Measurements from ENCODE around the gene NTHL1. TPM values are rescaled to one million over a fixed set of nuclear protein-coding genes. Genes with fewer than 3 reads are reported as not detected.

The NTHL1 gene
- total and polyA plus RNA-seq, 2 donors (not counting 3 experiments of a cell fraction or from before 2014, with no cell fraction given), result 39.8 to 65.8 TPM

GRCh38 chr16:2060346-2060745 lies 12.7 kb upstream of the NTHL1 start:
- POLR2A ChIA-PET, result no interaction called here

More at GRCh38 chr16:2060346-2060745, 12.7 kb upstream of the NTHL1 start:
- FAIRE-seq (no peak), DNase-seq (ENCODE audit: low read depth, low spot score) (no peak)
- H3K4me3 ChIP-seq (replicated peaks in 1 of 3; ENCODE audit: insufficient read depth in 1 of 3, low read depth in 1 of 3, low read length in 3 of 3), result no peak overlapping the region
- no peak overlapping the region for H2AFZ ChIP-seq (ENCODE audit: low read depth, low read length)
- no peak overlapping the region for H3K27ac ChIP-seq (ENCODE audit: insufficient read depth, low read depth, low read length)
- H3K9ac ChIP-seq (replicated peaks; ENCODE audit: extremely low read depth, insufficient read depth, low read length), result no peak overlapping the region
- H3K9me3 ChIP-seq (replicated peaks; ENCODE audit: control insufficient read depth, insufficient read depth, low read length), result no peaks in the 10 kb centered on the region
- no peaks in the 10 kb centered on the region for H3K9me1 ChIP-seq (replicated peaks; ENCODE audit: control insufficient read depth, extremely low read depth, insufficient read depth, low read length)
- BruUV-seq (replicated peaks), result no TSS peak
- CTCF ChIA-PET, result interaction anchor here (0.6 to 1.3 kb wide), 2 partner anchors 38 to 56 kb away, joined by 3 read pairs; no protein-coding TSS in a partner anchor
- dilution Hi-C loops (cut with MboI; ENCODE audit: extremely low pct_ligation_motif_present, low sequenced_read_pairs) (no loop called here), intact Hi-C loops (cut with micrococcal nuclease) (no loop called here)
- H3K79me2 ChIP-seq (ENCODE audit: control insufficient read depth, insufficient read depth, low read length), result no peaks in the 10 kb centered on the region
- no peak overlapping the region for H3K4me2 ChIP-seq (ENCODE audit: insufficient read depth, low read length)
- peaks cover 0 to 48% of the 10 kb centered on the region in 2 experiments for H3K36me3 ChIP-seq (ENCODE audit: control insufficient read depth in 2 of 2, extremely low read depth in 1 of 2, insufficient read depth in 2 of 2, low read length in 2 of 2)
- no peaks in the 10 kb centered on the region for H3K4me1 ChIP-seq (ENCODE audit: control insufficient read depth, extremely low read depth, insufficient read depth, low read length)
- TF ChIP-seq POLR2A (IDR thresholded peaks at IDR 0.05; ENCODE audit: low read depth, low read length) (no peak), MAX (IDR thresholded peaks at IDR 0.05; ENCODE audit: insufficient read depth, insufficient read length) (no peak), CTCF (IDR thresholded peaks at IDR 0.05; ENCODE audit: extremely low read depth in 1 of 2, insufficient read depth in 1 of 2, low read depth in 1 of 2, low read length in 2 of 2) (no peak), JUN (IDR thresholded peaks at IDR 0.05; ENCODE audit: borderline replicate concordance, insufficient read depth, insufficient read length, low read depth) (no peak), GATA2 (IDR thresholded peaks at IDR 0.05; ENCODE audit: insufficient read depth, insufficient read length, low read depth, low read length) (no peak), EZH2 (IDR thresholded peaks at IDR 0.05; ENCODE audit: borderline replicate concordance, low read depth, low read length, severe bottlenecking) (no peak), MYC (IDR thresholded peaks at IDR 0.05; ENCODE audit: low read depth, low read length) (no peak), FOS (IDR thresholded peaks at IDR 0.05; ENCODE audit: borderline replicate concordance, insufficient read depth, low read length) (no peak), POLR2AphosphoS5 (IDR thresholded peaks at IDR 0.05; ENCODE audit: insufficient read depth, low read depth, low read length) (no peak)
- H3K27me3 ChIP-seq (ENCODE audit: control insufficient read depth in 2 of 2, insufficient read depth in 2 of 2, low read length in 2 of 2), result no peaks in the 10 kb centered on the region
- H4K20me1 ChIP-seq (replicated peaks; ENCODE audit: control insufficient read depth, extremely low read depth, insufficient read depth, low read length), result no peaks in the 10 kb centered on the region

Measured in endothelial cell of umbilical vein (primary cell).